HG02678 (cell line): ENCODE data around the gene MGAT4B.

Experiments used
- ATAC-seq: cut with Tn5 transposase; IDR thresholded peaks from one replicate; pipeline ENCODE4 v1.9.1; 2021; ENCODE audit warnings: mild to moderate bottlenecking, moderate library complexity; ENCODE audit not compliant: unreplicated experiment

Gene MGAT4B

GRCh38 chr5:179773686-179774040 lies 33.0 kb downstream of the MGAT4B start:
- ATAC-seq: no peak

- no peak for ATAC-seq
Observed at GRCh38 chr5:179772351-179772750, 34.3 kb downstream of the MGAT4B start.

- no peak for ATAC-seq
Observed at GRCh38 chr5:179771311-179771895, 35.3 kb downstream of the MGAT4B start.

GRCh38 chr5:179769796-179770195 lies 36.9 kb downstream of the MGAT4B start:
- no peak for ATAC-seq

- ATAC-seq: no peak
Observed at GRCh38 chr5:179769271-179769670, 37.4 kb downstream of the MGAT4B start.

- no peak for ATAC-seq
Observed at GRCh38 chr5:179768326-179769085, 38.2 kb downstream of the MGAT4B start.

DNA sequence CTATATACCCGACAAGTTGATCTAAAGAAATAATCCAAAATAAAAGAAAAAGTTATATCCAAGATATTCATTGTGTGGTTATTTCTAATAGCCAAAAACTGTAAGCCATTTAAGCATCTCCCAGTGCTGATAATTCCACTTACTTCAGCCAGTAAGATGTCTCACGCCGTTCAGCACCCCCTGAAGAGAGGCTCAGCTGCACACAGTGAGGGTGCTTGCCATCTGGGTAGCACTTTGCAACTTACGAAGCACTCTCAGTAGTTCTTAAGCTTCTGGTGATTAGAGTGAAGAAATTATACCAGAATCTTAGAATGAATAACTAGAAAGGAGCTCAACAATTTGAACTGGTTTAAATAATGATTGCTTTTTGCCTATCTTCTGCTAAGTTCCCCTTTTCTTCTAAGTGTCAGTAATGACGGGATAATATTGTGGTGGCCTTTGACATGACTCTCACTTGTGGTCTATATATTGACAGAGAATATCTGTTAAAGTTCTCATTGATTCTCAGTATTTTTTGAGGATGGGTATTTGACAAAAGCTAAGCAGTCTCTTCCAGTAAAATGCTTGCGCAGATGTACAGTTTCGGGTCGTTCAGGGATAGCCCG lies 39.1 kb downstream of the MGAT4B start:
- ATAC-seq: no peak

- ATAC-seq: no peak
Observed at GRCh38 chr5:179766726-179767455, 39.8 kb downstream of the MGAT4B start.

GRCh38 chr5:179766021-179766725 lies 40.5 kb downstream of the MGAT4B start:
- no peak for ATAC-seq

DNA sequence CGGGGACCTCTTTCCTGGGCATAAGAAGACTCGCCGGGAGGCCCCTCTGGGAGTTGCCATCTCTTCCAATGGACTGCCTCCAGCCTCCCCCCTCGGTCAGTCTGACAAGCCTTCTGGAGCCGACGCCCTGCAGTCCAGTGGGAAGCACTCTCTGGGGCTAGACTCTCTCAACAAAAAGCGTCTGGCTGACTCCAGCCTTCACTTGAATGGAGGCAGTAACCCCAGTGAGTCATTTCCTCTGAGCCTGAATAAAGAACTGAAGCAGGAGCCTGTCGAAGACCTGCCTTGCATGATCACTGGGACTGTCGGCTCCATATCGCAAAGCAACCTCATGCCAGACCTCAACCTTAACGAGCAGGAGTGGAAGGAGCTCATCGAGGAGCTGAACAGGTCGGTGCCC lies 41.3 kb downstream of the MGAT4B start:
- no peak for ATAC-seq

- ATAC-seq: no peak
Observed at GRCh38 chr5:179764056-179764455, 42.6 kb downstream of the MGAT4B start.

- ATAC-seq: peak; percentile 53
Observed at GRCh38 chr5:179763215-179763945, 43.3 kb downstream of the MGAT4B start.

DNA sequence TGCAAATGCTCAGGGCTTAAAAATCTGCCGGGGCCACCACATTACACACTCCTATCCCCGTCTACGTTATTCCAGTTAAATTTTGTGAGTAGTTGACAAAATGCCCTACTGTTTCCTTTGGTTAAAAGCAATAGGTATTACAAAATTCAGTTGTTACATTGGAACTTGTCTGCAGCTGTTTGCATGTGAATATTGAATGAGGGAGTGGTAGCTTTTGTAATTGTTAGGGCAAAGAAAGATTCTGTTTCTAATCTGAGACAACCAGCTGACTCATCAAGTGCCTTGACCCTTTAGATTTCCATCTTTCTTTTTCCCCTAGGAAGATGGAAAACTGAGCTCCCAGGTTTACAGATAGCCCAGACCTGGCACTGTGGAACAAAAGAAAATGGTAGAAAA lies 43.9 kb downstream of the MGAT4B start:
- ATAC-seq: no peak

DNA sequence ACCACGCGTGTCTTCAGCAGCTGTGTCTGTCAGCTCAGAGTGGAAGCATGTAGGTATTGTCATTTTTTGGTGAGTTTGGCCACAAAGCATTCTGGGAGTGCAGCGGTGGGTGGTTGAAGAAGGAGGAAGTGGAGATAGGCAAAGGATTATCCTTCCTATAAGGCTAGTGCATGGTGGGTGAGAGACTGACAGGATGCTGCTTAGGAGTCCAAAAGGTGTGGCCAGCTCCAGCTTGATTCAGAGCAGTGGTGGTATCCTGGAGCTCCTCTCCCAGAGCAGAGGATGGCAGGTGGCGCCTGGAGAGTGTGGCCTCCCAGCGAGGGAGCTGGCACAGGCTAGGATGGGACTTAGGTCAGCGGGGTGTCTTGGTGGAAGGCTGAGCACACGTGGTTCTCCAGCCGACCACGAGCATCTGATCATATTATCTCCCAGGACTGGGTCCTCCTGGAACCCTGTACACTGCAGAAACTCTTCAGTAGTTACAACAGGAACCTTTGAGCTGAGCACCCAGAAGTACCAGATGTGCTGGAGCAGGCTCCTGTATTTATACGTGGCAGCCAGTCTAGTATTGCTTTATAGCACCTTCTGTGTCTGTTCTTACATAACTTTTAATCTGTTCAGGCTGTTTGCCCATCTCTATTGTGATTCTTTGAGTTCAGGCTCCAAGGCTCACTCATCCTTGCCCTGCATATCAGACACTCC lies 44.4 kb downstream of the MGAT4B start:
- ATAC-seq: no peak

DNA sequence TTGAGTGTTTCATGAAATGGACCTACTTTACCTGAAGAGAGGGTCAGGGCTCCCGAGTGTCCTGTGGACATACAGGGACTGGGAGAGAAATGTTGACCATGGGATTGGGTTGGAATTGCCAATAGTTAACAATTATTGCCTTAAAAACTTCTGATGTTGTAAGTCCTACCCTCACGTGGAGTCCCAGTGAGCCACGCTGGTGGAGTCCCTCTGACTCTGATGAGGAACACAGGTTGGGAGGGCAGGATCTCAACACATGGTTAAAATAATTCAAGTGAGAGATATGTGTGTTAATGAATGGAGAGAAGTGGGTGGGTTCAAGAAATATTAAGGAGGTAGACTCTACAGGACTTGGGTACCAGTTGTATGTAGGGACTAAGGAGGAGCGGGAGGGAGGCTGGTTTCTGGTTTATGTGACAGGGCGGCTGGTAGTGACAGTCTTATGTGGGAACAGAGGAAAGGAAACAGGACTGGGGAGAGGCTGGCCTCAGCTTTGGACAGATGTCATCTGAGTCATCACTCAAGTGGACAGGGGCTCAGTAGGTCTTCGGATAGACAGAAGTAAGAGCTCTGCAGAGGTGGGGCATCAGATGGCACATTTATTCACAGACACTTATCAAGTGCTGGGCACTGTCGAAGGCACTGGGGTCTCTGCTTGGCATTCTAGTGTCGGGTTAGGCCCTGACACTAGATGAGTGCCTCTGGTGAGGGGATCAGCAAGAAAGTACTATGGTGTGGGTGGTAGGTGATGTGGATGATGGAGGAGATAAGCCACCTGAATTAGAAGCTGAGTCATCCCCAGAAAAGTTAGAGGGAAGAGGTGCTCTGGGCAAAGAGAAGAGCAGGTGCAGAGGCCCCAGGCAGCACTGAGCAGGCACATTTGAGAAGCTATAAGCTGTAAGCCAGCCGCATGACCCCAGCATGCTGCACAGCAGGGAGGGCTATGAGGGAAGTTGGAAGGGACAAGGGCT lies 46.8 kb downstream of the MGAT4B start:
- no peak for ATAC-seq

DNA sequence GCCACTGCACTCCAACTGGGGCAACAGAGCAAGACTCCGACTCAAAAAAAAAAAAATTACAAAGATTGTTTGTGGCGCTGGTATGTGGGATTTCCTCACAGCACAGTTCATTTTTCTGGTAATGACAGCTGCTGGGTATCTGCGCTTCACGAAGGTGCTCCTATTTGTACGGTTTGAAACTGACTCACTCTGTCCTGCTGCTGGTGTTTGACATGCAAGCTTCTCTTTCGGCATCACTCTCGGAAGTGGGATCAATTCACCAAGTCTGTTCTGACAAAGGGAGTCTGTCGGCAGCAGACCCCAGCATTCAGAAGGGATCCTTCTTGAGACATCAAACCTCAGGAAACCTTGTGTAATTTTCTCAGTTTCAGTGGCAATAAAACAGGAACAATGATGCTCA lies 47.7 kb downstream of the MGAT4B start:
- ATAC-seq: no peak

GRCh38 chr5:179755022-179755421 lies 51.6 kb downstream of the MGAT4B start:
- no peak for ATAC-seq

GRCh38 chr5:179753971-179754370 lies 52.7 kb downstream of the MGAT4B start:
- ATAC-seq: no peak
